Keratinocyte (primary cell): ENCODE data around the gene GLDN.

Experiments
- CTCF ChIP-seq, 3 experiments: IDR thresholded peaks in 1 of 3; conservative IDR thresholded peaks in 1 of 3; optimal IDR thresholded peaks in 1 of 3; 2 replicates in 2 of 3; 3 replicates in 1 of 3; pipeline versions ENCODE3 to v1.5.1; 2011; ENCODE audit warnings: low read length in 3 of 3, mild to moderate bottlenecking in 3 of 3, moderate library complexity in 2 of 3, control low read depth in 1 of 3, inconsistent platforms in 1 of 3; ENCODE audit not compliant: insufficient read depth in 2 of 3; ENCODE audit errors: extremely low read depth in 1 of 3
- EZH2 ChIP-seq: IDR thresholded peaks from one replicate; pipeline ENCODE4 v1.6.1; 2012; ENCODE audit warnings: inconsistent platforms, mild to moderate bottlenecking, low read length, moderate library complexity

GRCh38 chr15:51378406-51378805, 37.0 kb downstream of the GLDN start:
- TF ChIP-seq CTCF (optimal IDR thresholded peaks at IDR 0.05 in 1 of 3, IDR thresholded peaks at IDR 0.05 in 1 of 3, conservative IDR thresholded peaks at IDR 0.05 in 1 of 3; ENCODE audit: extremely low read depth in 1 of 3, insufficient read depth in 2 of 3, low read length in 3 of 3) (no peak), EZH2 (no peak)
